GM12875 (cell line): ENCODE measurements around the gene PMEL.
"Not testable (repeated sequence)": the region's sequence is repeated elsewhere in the genome, so short reads cannot be mapped to it uniquely, and the experiment has no call there.

Experiments
- H3K4me3 ChIP-seq: one replicate; pipeline ENCODE4 v1.5.1; 2011; ENCODE audit warnings: low read depth, low read length, control low read depth
- CTCF ChIP-seq: IDR thresholded peaks from 2 replicates; pipeline ENCODE4 v1.5.1; 2011; ENCODE audit warnings: low read depth, mild to moderate bottlenecking, control low read depth, inconsistent platforms, low read length, moderate library complexity, borderline replicate concordance; ENCODE audit not compliant: insufficient read depth

The PMEL gene

GRCh38 chr12:55995366-55995765 is 29.5 kb upstream of the PMEL start:
- TF ChIP-seq CTCF, result no peak
- no peak overlapping the region for H3K4me3 ChIP-seq

GRCh38 chr12:55993230-55993853 is 27.5 kb upstream of the PMEL start:
- no peak overlapping the region for H3K4me3 ChIP-seq
- no peak for TF ChIP-seq CTCF

- TF ChIP-seq CTCF, result no peak
- no peak overlapping the region for H3K4me3 ChIP-seq
Measured at GRCh38 chr12:55991110-55991509, 25.3 kb upstream of the PMEL start.

GRCh38 chr12:55985976-55986375 is 20.1 kb upstream of the PMEL start:
- not testable (repeated sequence) for H3K4me3 ChIP-seq

- no peak for TF ChIP-seq CTCF
Measured at GRCh38 chr12:55985341-55985740, 19.5 kb upstream of the PMEL start.

GRCh38 chr12:55984861-55985260 is 19.0 kb upstream of the PMEL start:
- TF ChIP-seq CTCF, result no peak
- H3K4me3 ChIP-seq, result no peak overlapping the region

More at GRCh38 chr12:55985341-55985740, 19.5 kb upstream of the PMEL start:
- no peak overlapping the region for H3K4me3 ChIP-seq

GRCh38 chr12:55983232-55983842 is 17.5 kb upstream of the PMEL start:
- H3K4me3 ChIP-seq, result no peak overlapping the region
- TF ChIP-seq CTCF, result no peak
